ENCODE data around the gene PHOX2A.
"Not testable (repeated sequence)": the region's sequence is repeated elsewhere in the genome, so short reads cannot be mapped to it uniquely, and the experiment has no call there.

The PHOX2A gene

DNA sequence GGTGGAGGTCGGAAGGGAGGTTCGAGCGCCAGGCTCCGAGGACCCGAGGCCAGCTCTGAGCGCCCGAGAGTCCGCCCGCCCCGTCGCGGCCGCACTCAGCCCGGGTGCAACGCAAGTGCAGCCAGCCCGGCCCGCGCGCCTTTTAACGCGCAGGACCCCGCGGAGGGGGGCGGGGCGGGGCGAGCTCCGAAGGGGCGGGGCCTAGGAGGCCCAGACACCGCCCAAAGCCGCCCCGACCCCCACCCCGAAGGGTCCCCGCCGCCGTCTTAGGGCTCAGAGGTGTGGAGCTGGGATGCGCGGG lies at the start of gene PHOX2A:
Gene PHOX2A (minus strand): TSS at position 117 of the 301 bp plus-strand sequence. CDS start 172 bp downstream, outside the sequence.
- no peak for DNase-seq (ENCODE audit: low read depth)

DNA sequence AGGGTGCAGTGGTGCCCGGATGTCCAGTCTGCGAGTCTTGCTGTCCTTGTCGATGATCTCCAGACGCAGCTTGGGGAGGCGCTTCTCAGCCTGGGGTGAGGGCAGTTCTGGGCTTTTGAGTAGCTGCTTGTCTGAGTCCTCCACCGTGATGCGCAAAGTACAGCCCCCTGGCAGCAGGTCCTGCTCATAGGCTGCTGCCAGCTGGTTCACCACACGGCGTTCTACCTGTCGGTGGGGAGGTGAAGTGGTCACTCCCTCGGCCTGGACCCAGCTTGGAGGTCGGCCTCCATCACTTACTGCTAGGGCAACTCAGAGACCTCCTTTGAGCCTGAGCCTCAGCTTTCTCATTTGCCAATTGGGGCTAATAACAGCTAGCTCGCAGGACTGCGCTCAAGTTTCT lies 49.4 kb upstream of the PHOX2A start:
- no peak for DNase-seq (ENCODE audit: low read depth)

DNA sequence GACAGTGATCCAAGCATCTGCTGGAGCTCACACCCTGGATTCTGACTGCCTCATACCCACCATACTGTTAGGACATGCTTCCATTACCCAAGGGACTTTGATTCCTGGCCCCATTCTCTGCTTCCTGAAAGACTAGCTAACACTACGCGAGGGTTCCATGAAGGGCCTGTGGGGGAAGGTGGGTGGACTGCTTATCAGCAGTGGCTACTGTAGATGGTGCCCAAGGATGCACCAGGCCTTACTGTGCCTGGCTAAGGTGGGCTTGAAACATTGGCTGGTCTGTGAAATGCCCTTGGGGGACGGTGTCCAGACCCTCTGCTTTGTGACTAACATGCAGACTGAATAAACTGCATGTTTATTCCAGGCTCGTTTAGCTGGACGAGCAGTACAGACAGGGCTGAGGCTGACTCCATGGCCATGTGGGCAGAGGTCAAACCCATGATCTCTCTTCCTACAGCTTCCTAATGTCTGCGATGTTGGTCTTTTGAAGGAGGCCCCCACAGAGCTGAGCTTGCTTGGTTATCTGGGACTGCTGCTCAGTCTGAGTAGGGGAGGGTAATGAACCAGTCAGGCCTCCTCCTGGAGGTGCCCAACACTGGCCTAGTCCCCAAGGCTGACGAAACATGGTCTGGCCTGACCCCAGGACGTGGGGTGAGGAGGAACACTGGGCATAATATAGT lies 48.3 kb upstream of the PHOX2A start:
- no peak for DNase-seq (ENCODE audit: low read depth)

DNA sequence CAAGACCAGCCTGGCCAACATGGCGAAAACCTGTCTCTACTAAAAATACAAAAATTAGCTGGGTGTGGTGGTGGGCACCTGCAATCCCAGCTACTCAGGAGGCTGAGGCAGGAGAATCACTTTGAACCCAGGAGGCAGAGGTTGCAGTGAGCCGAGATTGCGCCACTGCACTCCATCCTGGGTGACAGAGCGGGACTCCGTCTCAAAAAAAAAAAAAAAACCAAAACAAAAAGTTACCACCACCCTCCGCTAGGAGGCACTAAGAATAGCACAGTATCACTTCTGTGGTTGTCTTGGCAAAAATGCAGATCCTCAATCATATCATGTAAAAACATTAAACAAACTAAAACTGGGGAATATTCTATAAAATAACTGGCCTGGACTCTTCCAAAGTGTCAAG lies 46.8 kb upstream of the PHOX2A start:
- DNase-seq (ENCODE audit: low read depth): not testable (repeated sequence)

DNA sequence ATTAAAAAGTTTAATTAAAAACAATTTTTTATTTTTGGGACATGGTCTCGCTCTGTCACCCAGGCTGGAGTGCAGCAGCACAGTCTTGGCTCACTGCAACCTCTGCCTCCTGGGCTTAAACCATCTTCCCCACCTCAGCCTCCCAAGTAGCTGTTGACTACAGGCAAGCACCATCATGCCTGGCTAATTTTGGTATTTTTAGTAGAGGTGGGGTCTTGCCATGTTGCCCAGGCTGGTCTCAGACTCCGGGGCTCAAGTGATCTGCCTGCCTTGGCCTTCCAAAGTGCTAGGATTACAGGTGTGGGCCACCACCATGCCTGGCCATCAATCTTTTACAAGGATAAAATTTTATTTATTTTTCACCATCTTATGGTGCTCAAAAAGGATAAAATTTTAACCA lies 43.3 kb upstream of the PHOX2A start:
- DNase-seq (ENCODE audit: low read depth): no peak

DNA sequence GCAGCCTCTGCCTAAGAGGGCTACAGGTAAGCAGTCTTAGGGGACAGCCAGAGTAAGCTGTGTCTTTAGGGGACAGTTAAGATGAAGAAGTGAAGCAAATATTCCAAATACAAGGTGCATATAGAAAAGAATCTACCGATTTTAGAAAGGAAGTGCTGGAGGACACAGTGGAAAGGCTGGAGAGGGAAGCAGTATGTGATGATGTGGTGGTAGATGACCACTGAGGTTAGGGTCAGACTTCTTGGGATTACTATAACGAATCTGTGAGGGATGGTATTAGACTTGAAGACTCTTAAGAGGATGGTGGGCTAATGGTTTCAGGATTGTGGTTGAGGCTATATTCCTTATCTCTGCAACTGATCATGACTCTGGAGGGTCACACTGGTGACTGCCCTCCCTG lies 40.0 kb upstream of the PHOX2A start:
- DNase-seq (ENCODE audit: low read depth): no peak

DNA sequence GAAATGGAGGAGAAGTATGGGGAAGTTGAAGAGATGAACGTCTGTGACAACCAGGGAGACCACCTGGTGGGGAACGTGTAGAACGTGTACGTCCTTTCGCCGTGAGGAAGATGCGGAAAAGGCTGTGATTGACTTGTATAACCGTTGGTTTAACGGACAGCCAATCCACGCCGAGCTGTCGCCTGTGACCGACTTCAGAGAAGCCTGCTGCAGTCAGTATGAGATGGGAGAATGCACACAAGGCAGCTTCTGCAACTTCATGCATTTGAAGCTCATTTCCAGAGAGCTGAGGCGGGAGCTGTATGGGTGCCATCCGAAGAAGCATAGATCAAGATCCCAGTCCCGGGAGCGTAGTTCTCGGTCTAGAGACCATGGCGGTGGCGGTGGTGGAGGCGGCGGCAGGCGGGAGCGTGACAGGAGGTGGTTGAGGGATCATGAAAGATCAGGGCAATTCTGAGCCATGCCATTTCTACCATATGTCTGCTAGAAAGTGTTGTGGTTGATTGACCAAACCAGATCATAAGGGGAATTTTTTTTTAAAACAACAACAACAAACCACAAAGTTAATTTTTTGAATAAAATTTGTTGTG lies 36.8 kb upstream of the PHOX2A start:
- no peak for DNase-seq (ENCODE audit: low read depth)

DNA sequence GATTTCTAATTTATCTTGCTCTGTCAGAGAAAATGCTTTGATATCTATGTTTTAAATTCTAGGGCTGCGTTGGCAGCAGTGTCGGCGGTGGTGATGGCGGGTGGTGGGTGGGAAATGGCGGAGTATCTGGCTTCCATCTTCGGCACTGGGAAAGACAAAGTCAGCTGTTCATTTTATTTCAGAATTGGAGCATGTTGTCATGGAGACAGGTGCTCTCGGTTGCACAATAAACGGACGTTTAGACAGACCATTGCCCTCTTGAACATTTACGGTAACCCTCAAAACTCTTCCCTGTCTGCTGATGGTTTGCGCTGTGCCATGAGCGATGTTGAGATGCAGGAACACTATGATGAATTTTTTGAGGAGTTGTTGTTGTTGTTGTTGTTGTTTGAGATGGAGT lies 36.1 kb upstream of the PHOX2A start:
- DNase-seq (ENCODE audit: low read depth): no peak

DNA sequence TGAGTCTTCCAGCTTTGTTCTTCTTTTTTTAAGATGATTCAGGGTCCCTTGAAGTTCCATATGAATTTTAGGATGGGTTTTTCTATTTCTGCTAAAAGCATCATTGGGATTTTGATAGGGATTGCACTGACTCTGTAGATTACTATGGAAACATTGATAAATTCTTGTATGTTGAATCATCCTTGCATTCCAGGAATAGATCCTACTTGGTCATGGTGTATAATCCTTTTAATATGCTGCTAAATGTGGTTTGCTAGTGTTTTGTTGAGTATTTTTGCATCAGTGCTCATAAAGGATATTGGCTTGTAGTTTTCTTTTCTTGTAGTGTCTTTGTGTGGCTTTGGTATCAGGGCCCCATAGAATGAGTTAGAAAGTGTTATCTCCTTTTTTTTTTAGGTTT lies 34.9 kb upstream of the PHOX2A start:
- no peak for DNase-seq (ENCODE audit: low read depth)

DNA sequence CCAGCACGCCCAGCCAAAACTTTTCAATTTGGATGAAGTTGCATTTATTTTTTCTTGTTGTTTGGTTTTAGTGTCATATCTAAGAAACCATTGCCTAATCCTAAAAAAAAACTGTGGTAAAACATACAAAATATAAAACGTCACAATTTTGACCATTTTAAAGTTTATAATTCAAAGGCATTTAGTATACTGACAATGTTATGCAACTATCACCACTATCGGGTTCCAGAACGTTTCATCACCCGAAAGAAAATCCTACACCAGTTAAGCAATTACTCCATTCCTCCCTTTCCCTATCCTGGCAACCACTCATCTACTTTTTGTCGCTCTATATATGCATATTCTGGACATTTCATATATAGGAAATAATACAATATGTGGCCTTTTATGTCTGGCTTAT lies 30.5 kb upstream of the PHOX2A start:
- DNase-seq (ENCODE audit: low read depth): no peak

DNA sequence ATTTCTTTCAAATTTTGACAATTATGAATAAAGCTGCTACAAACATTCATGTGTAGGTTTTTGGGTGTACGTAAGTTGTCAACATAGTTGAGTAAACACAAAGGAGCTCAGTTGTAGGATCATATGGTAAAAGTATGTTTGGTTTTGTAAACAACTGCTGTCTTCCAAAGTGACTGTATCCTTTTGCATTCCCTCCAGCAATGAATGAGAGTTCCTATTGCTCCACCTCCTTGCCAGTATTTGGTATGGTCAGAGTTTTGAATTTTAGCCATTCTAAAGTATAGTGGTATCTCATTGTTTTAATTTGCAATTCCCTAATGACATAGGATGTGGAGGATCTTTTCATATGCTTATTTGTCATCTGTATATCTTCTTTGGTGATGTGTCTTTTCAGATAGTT lies 28.0 kb upstream of the PHOX2A start:
- no peak for DNase-seq (ENCODE audit: low read depth)

DNA sequence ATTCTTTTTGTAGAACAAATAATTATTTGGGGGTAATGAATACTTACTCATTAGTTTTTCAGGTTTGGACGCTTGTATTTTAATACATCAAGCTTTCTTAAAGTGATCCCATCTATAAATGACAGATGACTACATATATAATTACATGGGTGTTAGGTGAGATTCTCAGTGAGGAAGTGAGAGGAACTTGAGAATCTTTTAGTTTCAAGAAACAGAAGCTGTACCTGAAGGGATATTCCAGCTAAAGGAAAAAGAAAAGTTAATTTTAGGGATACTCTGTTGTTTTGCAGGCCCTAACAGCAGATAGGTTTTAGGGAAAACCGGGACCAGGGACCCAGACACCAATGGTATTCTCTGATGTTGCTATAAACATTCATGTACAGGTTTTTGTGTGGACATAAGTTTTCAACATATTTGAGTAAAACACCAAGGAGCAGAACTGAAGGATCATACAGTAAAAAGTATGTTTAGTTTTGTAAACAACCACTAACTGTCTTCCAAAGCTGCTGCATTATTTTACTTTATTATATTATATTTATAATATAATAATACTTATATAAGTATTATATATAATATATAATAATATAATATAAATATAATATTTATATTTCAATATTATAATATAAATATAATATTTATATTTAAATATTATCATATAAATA lies 24.1 kb upstream of the PHOX2A start:
- DNase-seq (ENCODE audit: low read depth): no peak

DNA sequence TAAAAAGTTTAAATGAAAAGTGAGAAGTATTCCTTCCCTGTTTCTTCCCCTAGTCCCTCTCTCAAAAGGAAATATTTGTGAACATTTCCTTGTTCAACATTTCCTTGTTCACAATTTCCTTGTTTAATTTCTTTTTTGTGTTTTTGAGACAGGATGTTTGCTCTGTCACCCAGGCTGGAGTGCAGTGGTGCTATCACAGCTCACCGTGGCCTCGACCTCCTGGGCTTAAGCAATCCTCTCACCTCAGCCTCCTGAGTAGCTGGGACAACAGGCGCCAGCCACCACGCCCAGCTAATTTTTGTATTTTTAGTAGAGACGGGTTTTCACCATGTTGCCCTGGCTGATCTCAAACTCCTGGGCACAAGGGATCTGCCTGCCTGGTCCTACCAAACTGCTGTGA lies 23.0 kb upstream of the PHOX2A start:
- DNase-seq (ENCODE audit: low read depth): not testable (repeated sequence)

DNA sequence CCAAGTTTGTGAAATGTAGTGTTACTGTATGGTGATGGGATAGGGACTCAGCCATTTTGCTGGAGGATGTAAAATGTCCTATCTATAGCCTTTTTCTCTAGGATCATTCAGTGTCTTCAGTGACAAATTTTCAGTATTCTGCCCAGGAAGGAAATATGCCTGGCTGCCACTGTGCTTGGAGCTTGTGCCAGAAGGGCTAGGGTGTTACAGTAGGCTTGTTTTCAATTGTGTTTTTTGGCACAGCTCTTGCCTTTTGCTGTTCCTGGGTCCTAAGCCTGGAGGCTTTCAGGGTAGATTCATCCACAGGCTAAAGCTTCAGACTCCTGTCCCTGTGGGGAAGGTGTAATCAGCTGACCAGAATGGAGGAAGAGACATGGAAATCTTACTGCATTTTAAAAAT lies 22.0 kb upstream of the PHOX2A start:
- no peak for DNase-seq (ENCODE audit: low read depth)

DNA sequence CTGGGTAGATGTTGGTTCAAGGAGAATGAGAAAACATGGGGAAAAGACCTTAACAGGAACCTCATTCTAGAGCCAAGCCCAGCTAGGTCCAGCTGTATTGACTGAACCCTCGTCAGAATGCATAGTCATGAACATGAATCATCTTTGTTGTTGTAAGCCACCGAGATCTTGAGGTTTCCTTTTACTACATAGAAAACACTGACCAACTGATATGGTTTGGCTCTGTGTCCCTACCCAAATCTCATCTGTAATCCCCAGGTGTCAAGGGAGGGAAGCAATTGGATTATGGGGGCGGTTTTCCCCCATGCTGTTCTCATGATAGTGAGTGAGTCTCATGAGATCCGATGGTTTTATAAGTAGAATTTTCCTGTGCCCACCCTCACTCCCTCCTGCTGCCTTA lies 19.4 kb upstream of the PHOX2A start:
- no peak for DNase-seq (ENCODE audit: low read depth)

DNA sequence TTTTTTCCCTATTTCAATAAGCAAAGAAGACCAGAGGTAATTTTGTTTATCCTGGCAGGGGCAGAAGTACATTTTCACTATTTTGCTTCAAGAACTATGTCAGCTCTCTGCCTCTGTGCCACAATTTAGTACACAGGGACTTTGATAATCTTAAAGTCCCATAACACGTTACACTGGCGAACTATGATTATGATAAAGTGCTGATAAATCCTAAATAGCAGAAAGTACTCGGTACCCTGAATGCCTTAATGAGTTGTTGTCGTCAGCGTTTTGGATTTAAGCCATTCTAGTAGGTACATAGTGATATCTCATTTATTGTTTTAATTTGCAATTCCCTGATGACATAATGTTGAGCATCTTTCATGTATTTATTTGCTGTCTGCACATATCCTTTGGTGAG lies 16.6 kb upstream of the PHOX2A start:
- no peak for DNase-seq (ENCODE audit: low read depth)

DNA sequence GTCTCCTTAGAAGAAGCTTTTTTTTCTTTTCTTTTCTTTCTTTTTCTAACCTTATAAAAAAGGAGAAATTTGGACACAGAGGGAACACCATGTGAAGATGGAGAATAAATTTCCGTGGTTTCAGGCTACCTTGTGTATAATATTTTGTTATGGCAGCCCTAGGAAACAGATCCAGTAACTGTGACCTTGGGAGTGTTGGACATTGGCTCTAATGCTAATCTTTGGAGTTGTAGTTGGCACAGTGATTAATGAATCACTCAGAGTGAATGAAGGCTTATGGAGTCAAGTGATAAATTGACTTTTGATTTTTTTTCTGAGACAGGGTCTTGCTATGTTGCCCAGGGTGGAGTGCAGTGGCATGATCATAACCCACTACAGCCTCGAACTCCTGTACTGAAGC lies 15.5 kb upstream of the PHOX2A start:
- DNase-seq (ENCODE audit: low read depth): no peak

DNA sequence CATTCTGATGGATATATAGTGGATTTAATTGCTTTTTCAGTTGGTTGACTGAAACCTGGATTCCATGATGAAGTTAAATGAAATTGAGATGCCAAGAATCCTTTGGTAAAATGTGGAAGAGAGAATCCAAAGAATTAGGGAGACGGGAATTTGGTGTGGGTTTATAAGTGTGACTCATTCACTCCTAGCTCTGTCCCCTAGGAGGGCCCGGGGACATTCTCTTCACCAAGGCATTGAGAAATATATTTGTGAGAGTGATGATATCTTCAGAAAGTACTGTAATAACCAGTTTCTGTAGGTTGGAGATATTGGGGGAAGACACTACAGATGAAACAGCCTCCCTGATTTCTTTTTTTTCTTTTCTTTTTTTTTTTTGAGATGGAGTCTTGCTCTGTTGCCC lies 13.6 kb upstream of the PHOX2A start:
- no peak for DNase-seq (ENCODE audit: low read depth)

DNA sequence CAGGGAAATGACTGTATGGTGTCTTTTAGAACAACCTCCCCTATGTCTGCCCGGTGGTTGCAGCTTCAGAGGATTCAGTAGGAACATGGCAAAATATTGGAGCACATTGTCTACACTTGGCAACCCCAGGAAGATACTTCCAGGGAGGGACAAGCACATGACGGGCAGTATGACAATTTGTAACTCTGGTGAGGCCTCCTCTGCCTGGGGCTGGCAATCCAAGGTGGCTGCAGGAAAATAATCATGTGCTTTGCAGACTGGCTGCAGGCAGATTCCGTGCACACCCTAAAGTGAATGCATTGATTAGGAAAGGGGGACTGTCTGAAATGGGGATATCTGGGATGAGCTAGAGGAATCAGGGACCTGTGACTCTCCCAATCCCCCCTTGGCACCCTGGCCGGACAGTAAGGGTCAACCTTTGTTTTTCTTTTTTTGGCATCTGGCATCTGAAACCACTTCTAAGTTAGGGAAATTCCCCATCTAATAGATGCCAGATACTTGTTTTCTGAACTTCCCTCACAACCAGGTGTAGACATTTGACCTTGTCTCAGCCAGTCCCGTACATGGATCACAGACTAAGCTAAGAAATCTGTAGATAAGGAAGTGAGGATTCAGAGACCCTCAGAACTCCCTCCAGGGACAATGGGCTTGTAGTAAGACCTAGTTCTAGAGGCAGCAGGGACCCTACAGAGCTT lies 10.5 kb upstream of the PHOX2A start:
- DNase-seq (ENCODE audit: low read depth): no peak

DNA sequence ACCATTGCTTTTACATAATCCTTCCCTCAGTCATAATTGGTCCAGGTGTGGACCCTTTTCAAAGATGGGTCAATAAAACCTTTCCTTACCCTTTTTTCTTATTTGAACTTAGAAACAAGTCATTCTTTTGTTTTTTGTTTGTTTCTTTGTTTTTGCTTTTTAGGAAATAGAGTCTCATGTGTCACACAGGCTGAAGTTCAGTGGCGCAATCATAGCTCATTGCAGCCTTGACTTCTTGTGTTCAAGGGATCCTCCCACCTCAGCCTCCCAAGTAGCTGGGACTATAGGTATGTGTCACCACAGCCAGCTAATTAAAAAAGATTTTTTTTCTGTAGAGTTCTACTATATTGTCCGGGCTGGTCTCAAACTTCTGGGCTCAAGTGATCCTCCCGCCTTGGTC lies 9.4 kb upstream of the PHOX2A start:
- no peak for DNase-seq (ENCODE audit: low read depth)

DNA sequence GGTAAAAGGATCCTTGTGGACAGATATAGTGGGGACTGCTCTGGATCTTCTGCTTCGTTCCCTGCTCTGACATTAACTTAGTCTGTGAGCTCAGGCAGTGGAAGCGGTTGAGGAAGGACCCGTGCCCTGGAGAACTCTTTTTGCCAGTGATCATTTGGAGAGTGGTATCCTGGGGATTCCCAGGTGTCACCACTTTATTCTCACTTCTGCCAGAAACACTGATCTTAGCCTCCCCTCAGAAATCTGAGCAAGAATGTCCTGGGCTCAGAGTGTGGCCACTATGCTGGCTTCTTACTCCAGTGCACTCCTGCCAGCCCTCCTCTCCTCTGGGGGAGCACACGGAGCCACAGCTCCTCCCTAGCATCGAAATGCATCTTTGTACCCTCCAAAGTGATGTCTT lies 7.6 kb upstream of the PHOX2A start:
- no peak for DNase-seq (ENCODE audit: low read depth)

DNA sequence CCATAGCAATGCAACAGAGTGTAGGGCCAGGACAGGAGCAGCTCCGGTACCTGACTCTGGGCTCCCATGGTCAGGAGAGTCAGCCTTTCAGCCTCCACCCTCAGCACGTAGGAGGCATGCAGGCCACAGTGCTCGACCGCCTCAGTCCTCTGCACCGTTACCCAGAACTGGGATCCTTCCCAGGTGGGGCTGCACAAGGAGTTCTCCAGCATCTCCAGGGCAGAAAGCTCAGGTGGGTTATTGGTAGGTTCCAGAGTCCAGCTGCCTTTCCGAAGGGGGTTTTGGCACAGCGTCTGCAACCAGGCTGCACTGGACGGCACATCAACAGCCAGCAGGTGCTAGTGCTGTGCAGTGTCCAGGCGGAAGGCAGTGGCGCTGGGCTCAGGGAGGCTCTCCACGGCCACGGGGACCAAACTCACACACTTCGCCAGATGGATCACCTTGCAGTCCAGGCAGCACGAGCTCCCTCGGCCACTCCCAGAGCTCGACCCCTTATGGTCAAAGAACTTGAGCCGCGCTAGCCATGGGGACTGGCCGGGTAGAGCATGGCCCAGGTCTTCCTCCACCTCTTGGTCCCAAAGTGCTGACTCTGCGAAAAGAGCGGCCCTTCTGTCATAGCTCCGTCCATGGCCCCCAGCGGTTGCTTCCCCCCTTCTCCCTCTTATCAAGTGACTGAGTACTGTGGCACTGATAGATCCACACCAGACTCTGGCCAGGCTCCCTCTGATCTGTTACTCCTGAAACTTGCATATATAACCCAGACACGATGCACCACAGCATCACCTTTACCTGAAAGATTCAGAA lies 6.9 kb upstream of the PHOX2A start:
- DNase-seq (ENCODE audit: low read depth): no peak

DNA sequence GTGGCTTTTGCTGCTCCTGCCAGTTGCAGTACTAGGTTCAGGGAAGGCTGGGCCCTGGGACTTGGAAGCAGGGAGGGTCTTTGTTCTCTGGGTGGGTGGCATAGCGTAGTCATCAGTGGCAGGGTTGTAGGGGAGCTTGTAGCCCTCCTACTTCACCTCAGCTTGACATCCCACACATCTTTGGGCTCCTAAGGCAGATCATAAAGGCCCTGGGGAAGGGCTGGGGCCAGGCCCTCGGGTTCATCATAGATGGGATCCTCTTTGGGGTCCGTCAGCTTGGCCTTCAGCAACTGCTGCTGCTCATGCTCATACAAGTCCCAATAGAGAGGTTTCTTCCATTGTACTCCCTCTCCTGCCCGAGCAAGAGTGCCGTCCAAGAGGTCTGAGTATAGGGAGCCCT lies 6.0 kb upstream of the PHOX2A start:
- no peak for DNase-seq (ENCODE audit: low read depth)
